OCI-LY1 (cell line): ENCODE measurements around the gene ZNF132.

Experiments
- CTCF ChIP-seq: fragments of 200-600 bp; sonication (generic), shearing (Covaris generic); IDR thresholded peaks from 2 replicates; pipeline ENCODE4 v1.5.1; 2017; ENCODE audit warnings: mild to moderate bottlenecking, antibody characterized with exemption, low read length, moderate library complexity, mixed read lengths
- EZH2 ChIP-seq: fragments of 200-600 bp; sonication (generic), shearing (Covaris generic); IDR thresholded peaks from 2 replicates; pipeline ENCODE4 v1.8.0; 2017; ENCODE audit warnings: borderline replicate concordance, mixed run types, mild to moderate bottlenecking, antibody characterized with exemption, low read length, moderate library complexity, mixed read lengths

GRCh38 chr19:58395979-58396627 lies 43.9 kb downstream of the ZNF132 start:
- no peak for TF ChIP-seq CTCF
- TF ChIP-seq EZH2: no peak
